ENCODE data around the gene NOC2L.

DNA sequence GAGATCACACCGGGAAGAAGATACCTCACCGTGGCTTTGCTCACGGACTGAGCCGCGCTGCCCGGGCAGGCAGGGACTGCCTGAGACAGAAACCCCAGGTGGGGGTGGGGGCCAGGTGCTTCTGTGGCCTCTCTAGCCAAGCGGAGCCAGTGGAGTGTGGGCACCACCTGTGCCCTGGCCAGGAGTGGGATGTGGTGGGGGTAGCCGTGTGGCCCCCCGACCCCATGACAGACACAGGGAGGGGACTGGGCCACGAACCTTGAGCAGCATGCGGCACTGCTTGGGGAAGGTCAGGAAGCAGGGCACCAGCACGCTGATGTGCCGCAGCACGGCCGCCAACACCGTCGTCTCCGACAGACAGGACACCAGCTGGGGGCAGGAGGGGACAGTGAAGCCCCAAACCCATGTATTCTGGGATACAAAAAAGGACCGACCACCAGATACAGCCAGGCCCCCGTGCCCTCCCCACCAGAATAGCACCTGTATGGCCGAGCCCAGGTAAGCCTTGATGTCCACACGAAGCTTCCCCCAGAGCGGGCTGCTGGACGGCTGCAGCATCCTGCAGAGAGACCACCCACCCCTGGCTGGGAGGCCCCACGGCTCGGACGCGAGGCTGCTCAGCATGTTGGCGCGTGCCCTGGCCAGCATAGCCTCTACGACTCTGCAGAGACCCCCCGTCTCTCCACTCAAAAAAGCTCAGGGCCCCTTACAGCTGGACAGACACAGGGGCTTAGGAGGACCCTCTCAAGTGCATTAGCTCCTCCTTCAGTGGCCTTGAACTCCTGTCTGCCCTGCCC is 5.3 kb downstream of the NOC2L start:
- TF ChIP-seq CTCF (conservative IDR thresholded peaks at IDR 0.05; ENCODE audit: low read depth, low read length), result no peak
- no peak for TF ChIP-seq EZH2 (IDR thresholded peaks at IDR 0.05; ENCODE audit: borderline replicate concordance, low read depth, low read length, poor library complexity, severe bottlenecking)
